Mammary epithelial cell (primary cell): ENCODE data around the gene NDUFAF2.

Experiments
- CTCF ChIP-seq, 2 donors: IDR thresholded peaks in 1 of 2; conservative IDR thresholded peaks in 1 of 2; 2 replicates each; pipeline ENCODE4 v1.5.1; 2011 to 2012; ENCODE audit warnings: inconsistent platforms in 2 of 2, low read length in 2 of 2, mild to moderate bottlenecking in 2 of 2, control low read depth in 1 of 2, low read depth in 1 of 2; ENCODE audit not compliant: insufficient read depth in 1 of 2; ENCODE audit errors: extremely low read depth in 1 of 2
- EZH2 ChIP-seq: IDR thresholded peaks from 2 replicates; pipeline ENCODE4 v1.6.1; 2012; ENCODE audit warnings: low read length, inconsistent platforms, borderline replicate concordance

- no peak for TF ChIP-seq CTCF (conservative IDR thresholded peaks at IDR 0.05 in 1 of 2, IDR thresholded peaks at IDR 0.05 in 1 of 2; ENCODE audit: extremely low read depth in 1 of 2, insufficient read depth in 1 of 2, low read depth in 1 of 2, low read length in 2 of 2)
- no peak for TF ChIP-seq EZH2
Observed at GRCh38 chr5:61184708-61185107, 239.7 kb downstream of the NDUFAF2 start.
